IMR-90 (cell line): Measurements from ENCODE around the gene ZNF766.

Source experiments
- CHD1 ChIP-seq: IDR thresholded peaks from 2 replicates; pipeline ENCODE4 v1.6.1; 2012; ENCODE audit warnings: low read depth, low read length, improper control_type of control experiment
- MAZ ChIP-seq: IDR thresholded peaks from 2 replicates; pipeline ENCODE4 v1.6.1; 2012; ENCODE audit warnings: low read depth, mild to moderate bottlenecking, low read length, improper control_type of control experiment, moderate library complexity, borderline replicate concordance
- NFE2L2 ChIP-seq: fragments of 150-350 bp; IDR thresholded peaks from 2 replicates; pipeline ENCODE4 v1.6.1; 2016; ENCODE audit warnings: low read depth, mild to moderate bottlenecking, low read length
- POLR2A ChIP-seq: IDR thresholded peaks from 2 replicates; pipeline ENCODE4 v1.6.1; 2012; ENCODE audit warnings: mild to moderate bottlenecking, low read depth, low read length
- RAD21 ChIP-seq: IDR thresholded peaks from 2 replicates; pipeline ENCODE4 v1.6.1; 2012; ENCODE audit warnings: low read length, improper control_type of control experiment
- RCOR1 ChIP-seq: IDR thresholded peaks from 2 replicates; pipeline ENCODE4 v1.6.1; 2012; ENCODE audit warnings: mild to moderate bottlenecking, low read length, improper control_type of control experiment; ENCODE audit not compliant: insufficient replicate concordance
- RFX5 ChIP-seq: IDR thresholded peaks from 2 replicates; pipeline ENCODE4 v1.8.0; 2012; ENCODE audit warnings: low read depth, mild to moderate bottlenecking, low read length, moderate library complexity
- SMC3 ChIP-seq: fragments of 150-350 bp; IDR thresholded peaks from 2 replicates; pipeline ENCODE4 v1.6.1; 2016; ENCODE audit warnings: low read depth, mild to moderate bottlenecking, antibody characterized with exemption, low read length, moderate library complexity
- TF ChIP-seq, protein P1 (sequence below): conservative IDR thresholded peaks from 2 replicates; pipeline ENCODE4 v1.5.1; 2012; ENCODE audit warnings: mild to moderate bottlenecking, low read depth, low read length, improper control_type of control experiment
- TF ChIP-seq, protein P2 (sequence below): fragments of 150-350 bp; IDR thresholded peaks from 2 replicates; pipeline ENCODE4 v1.6.1; 2017; ENCODE audit warnings: mild to moderate bottlenecking, antibody characterized with exemption, low read length, low read depth

DNA sequence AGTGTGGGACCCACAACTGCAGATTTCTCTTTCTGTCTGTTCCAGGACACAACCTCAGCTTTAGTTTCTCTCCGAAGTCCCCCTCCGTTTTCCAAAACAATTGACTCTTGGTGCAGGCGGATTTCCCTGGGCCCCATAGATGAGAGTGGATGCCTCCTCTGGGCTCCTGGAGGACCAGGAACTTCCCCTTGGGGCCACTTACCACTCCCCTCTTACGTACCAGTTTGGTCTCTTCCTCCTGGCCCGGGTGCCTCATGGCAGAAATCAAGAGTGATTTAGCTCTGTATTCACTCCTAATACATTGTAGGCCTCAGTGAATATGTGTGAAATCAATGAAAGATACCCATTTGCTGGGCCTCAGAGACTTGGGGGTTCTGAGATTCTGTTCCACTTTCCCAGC, 45.2 kb upstream of the ZNF766 start:
- TF ChIP-seq, protein P1, sequence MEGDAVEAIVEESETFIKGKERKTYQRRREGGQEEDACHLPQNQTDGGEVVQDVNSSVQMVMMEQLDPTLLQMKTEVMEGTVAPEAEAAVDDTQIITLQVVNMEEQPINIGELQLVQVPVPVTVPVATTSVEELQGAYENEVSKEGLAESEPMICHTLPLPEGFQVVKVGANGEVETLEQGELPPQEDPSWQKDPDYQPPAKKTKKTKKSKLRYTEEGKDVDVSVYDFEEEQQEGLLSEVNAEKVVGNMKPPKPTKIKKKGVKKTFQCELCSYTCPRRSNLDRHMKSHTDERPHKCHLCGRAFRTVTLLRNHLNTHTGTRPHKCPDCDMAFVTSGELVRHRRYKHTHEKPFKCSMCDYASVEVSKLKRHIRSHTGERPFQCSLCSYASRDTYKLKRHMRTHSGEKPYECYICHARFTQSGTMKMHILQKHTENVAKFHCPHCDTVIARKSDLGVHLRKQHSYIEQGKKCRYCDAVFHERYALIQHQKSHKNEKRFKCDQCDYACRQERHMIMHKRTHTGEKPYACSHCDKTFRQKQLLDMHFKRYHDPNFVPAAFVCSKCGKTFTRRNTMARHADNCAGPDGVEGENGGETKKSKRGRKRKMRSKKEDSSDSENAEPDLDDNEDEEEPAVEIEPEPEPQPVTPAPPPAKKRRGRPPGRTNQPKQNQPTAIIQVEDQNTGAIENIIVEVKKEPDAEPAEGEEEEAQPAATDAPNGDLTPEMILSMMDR = no peak
- no peak for TF ChIP-seq CHD1
- TF ChIP-seq POLR2A = no peak
- no peak for TF ChIP-seq NFE2L2
- TF ChIP-seq, protein P2, sequence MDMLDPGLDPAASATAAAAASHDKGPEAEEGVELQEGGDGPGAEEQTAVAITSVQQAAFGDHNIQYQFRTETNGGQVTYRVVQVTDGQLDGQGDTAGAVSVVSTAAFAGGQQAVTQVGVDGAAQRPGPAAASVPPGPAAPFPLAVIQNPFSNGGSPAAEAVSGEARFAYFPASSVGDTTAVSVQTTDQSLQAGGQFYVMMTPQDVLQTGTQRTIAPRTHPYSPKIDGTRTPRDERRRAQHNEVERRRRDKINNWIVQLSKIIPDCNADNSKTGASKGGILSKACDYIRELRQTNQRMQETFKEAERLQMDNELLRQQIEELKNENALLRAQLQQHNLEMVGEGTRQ = no peak
- TF ChIP-seq SMC3 = no peak
- no peak for TF ChIP-seq MAZ
- TF ChIP-seq RAD21 = no peak
- TF ChIP-seq RFX5 = no peak
- TF ChIP-seq RCOR1 = no peak
